ENCODE measurements around the gene HS2ST1. TPM values are rescaled to one million over a fixed set of nuclear protein-coding genes. Genes with fewer than 3 reads are reported as not detected.

The HS2ST1 gene
- total and polyA plus RNA-seq, 2 donors (not counting 3 experiments of a cell fraction or from before 2014, with no cell fraction given), result 5.5 to 31.2 TPM

- H3K9me1 ChIP-seq (replicated peaks; ENCODE audit: control insufficient read depth, extremely low read depth, insufficient read depth, low read length), result no peaks in the 10 kb centered on the region
- ChIA-PET POLR2A (no interaction called here), CTCF (interaction anchor here (0.8 to 1.5 kb wide), 4 partner anchors 10 to 120 kb away, joined by 3 to 9 read pairs (median 4); no protein-coding TSS in a partner anchor)
- H3K36me3 ChIP-seq (ENCODE audit: control insufficient read depth in 2 of 2, extremely low read depth in 1 of 2, insufficient read depth in 2 of 2, low read length in 2 of 2), result no peaks in the 10 kb centered on the region
- BruUV-seq (replicated peaks), result no TSS peak
- intact Hi-C loops (cut with micrococcal nuclease), result no loop called here
- H3K4me3 ChIP-seq (replicated peaks in 1 of 3; ENCODE audit: insufficient read depth in 1 of 3, low read depth in 1 of 3, low read length in 3 of 3), result no peak overlapping the region
- no peak for DNase-seq (ENCODE audit: low read depth, low spot score)
- no peak for FAIRE-seq
- no peak overlapping the region for H3K27ac ChIP-seq (ENCODE audit: insufficient read depth, low read depth, low read length)
- dilution Hi-C loops (cut with MboI; ENCODE audit: extremely low pct_ligation_motif_present, low sequenced_read_pairs), result no loop called here
- no peak overlapping the region for H3K9ac ChIP-seq (replicated peaks; ENCODE audit: extremely low read depth, insufficient read depth, low read length)
- no peaks in the 10 kb centered on the region for H3K79me2 ChIP-seq (ENCODE audit: control insufficient read depth, insufficient read depth, low read length)
- no peak overlapping the region for H2AFZ ChIP-seq (ENCODE audit: low read depth, low read length)
- H3K4me2 ChIP-seq (ENCODE audit: insufficient read depth, low read length), result no peak overlapping the region
- H3K9me3 ChIP-seq (replicated peaks; ENCODE audit: control insufficient read depth, insufficient read depth, low read length), result no peaks in the 10 kb centered on the region
- TF ChIP-seq EZH2 (IDR thresholded peaks at IDR 0.05; ENCODE audit: borderline replicate concordance, low read depth, low read length, severe bottlenecking) (no peak), POLR2A (IDR thresholded peaks at IDR 0.05; ENCODE audit: low read depth, low read length) (no peak), MYC (IDR thresholded peaks at IDR 0.05; ENCODE audit: low read depth, low read length) (no peak), POLR2AphosphoS5 (IDR thresholded peaks at IDR 0.05; ENCODE audit: insufficient read depth, low read depth, low read length) (no peak), GATA2 (IDR thresholded peaks at IDR 0.05; ENCODE audit: insufficient read depth, insufficient read length, low read depth, low read length) (no peak), FOS (IDR thresholded peaks at IDR 0.05; ENCODE audit: borderline replicate concordance, insufficient read depth, low read length) (no peak), JUN (IDR thresholded peaks at IDR 0.05; ENCODE audit: borderline replicate concordance, insufficient read depth, insufficient read length, low read depth) (no peak), CTCF (IDR thresholded peaks at IDR 0.05; ENCODE audit: extremely low read depth in 1 of 2, insufficient read depth in 1 of 2, low read depth in 1 of 2, low read length in 2 of 2) (no peak), MAX (IDR thresholded peaks at IDR 0.05; ENCODE audit: insufficient read depth, insufficient read length) (no peak)
- H3K27me3 ChIP-seq (ENCODE audit: control insufficient read depth in 2 of 2, insufficient read depth in 2 of 2, low read length in 2 of 2), result no peaks in the 10 kb centered on the region
- H4K20me1 ChIP-seq (replicated peaks; ENCODE audit: control insufficient read depth, extremely low read depth, insufficient read depth, low read length), result peaks cover 2% of the 10 kb centered on the region
- no peaks in the 10 kb centered on the region for H3K4me1 ChIP-seq (ENCODE audit: control insufficient read depth, extremely low read depth, insufficient read depth, low read length)
Measured at GRCh38 chr1:86953167-86953566, 38.7 kb downstream of the HS2ST1 start.
